ENCODE measurements around the gene C9orf50.

The C9orf50 gene

DNA sequence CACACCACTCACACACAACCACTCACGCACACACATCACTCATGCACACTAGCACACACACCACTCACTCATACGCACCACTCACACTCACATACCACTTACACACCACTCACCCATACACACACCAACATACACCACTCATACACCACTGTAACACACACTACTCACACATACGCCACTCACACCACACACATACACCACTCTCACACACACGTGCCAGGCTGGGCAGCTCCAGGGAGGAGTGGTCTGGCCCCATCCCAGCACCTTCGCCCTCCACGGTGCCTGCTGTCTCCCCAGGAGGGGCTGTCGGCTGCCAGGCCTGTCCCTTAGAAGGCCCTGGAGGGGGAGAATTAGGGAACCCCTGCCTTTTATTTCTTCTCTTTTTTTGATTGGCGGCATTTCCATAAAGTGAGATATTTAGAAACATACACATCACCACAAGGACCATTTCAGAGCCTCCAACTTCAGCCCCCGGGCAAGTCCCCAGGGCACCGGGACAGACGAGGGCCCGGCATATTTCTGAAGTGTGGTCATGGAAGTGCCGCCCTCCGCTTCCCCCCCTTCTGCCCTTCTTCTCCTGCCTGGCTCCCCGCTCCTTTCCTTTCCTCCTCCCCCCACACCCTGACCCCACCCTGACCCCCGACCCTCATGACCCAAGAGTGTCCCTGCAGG, 27.3 kb upstream of the C9orf50 start:
- TF ChIP-seq, protein P1, sequence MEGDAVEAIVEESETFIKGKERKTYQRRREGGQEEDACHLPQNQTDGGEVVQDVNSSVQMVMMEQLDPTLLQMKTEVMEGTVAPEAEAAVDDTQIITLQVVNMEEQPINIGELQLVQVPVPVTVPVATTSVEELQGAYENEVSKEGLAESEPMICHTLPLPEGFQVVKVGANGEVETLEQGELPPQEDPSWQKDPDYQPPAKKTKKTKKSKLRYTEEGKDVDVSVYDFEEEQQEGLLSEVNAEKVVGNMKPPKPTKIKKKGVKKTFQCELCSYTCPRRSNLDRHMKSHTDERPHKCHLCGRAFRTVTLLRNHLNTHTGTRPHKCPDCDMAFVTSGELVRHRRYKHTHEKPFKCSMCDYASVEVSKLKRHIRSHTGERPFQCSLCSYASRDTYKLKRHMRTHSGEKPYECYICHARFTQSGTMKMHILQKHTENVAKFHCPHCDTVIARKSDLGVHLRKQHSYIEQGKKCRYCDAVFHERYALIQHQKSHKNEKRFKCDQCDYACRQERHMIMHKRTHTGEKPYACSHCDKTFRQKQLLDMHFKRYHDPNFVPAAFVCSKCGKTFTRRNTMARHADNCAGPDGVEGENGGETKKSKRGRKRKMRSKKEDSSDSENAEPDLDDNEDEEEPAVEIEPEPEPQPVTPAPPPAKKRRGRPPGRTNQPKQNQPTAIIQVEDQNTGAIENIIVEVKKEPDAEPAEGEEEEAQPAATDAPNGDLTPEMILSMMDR (conservative IDR thresholded peaks at IDR 0.05; ENCODE audit: low read depth, low read length), result no peak
- no peak for DNase-seq (ENCODE audit: low read depth)
- no peak overlapping the region for H3K4me3 ChIP-seq (ENCODE audit: low read length)

DNA sequence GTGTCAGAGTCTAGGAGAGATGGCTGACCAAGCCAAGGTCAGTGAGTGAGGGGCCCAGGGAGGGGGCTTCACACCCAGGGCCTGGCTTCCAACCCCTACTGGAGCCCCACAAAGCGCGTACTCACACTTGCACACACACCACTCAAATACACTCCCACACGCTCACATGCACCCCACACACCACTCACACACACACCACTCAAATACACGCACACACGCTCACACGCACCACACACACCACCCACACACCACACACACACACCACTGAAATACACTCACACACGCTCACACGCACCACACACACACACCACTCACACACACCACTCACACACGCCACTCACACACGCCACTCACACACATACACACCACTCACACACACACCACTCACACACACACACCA, 26.7 kb upstream of the C9orf50 start:
- DNase-seq (ENCODE audit: low read depth), result no peak
- TF ChIP-seq, protein P1 (conservative IDR thresholded peaks at IDR 0.05; ENCODE audit: low read depth, low read length), result no peak
- no peak overlapping the region for H3K4me3 ChIP-seq (ENCODE audit: low read length)

DNA sequence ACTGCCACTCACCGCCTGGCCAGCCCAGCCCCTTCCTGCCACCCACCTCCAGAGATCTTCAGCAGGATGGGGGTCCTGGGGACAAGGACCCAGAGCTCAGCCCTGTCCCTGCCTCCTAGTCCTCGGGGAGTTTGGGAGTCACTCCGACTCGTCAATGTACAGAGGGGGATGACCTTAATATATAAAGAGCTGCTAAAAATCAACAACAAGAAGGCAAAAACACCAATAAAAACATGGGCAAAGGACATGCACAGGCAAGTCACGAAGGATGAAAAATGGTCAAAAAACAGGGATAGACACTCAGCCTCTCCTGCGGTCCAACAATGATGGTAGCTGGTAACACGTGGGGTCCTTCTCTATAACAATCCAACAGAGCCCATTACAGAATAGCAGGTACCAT, 25.8 kb upstream of the C9orf50 start:
- H3K4me3 ChIP-seq (ENCODE audit: low read length), result no peak overlapping the region
- no peak for DNase-seq (ENCODE audit: low read depth)
- TF ChIP-seq, protein P1 (conservative IDR thresholded peaks at IDR 0.05; ENCODE audit: low read depth, low read length), result no peak

DNA sequence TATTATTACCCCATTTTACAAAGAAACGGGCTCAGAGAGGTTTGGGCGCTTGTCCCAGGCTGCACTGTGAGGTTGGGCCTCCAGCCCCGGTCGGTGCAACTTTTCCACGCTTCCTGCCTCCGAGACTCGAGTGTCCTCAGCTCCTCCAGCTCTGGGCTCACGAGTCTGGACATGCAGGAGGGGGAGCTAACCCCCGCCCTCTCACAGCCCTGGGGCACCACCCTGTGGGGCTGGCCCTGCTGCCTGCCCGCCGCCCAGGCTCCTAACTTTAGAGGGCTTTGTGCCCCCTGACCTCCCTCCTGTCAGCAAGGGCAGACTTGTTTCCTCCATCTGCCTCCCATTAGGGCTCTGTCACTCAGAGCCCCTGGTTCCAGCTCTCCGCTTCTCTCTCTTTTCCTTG, 25.4 kb upstream of the C9orf50 start:
- TF ChIP-seq, protein P1 (conservative IDR thresholded peaks at IDR 0.05; ENCODE audit: low read depth, low read length), result no peak

DNA sequence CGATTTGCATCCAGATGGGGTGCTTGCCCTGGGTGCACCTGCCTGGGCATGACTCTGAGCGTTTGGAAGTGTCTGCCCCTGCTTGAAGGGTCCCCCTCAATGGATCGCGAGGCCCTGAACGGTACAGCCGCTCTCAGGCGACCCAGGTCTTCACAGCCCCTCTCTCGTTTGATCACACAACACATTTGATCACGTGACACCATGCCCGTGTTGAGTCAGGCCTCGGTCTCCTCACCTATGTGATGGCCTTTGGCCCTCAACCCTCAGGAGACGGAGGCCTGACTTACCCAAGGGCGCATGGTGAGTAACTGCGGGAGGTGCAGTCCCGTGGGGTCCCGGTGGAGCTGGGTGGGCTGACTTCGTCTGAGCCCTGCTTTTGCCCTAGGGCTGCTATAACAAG, 24.0 kb upstream of the C9orf50 start:
- no peak overlapping the region for H3K4me3 ChIP-seq (ENCODE audit: low read length)
- TF ChIP-seq, protein P1 (conservative IDR thresholded peaks at IDR 0.05; ENCODE audit: low read depth, low read length), result no peak
- DNase-seq (ENCODE audit: low read depth), result no peak

More for the DNA sequence above, 25.4 kb upstream of the C9orf50 start:
- no peak for DNase-seq (ENCODE audit: low read depth)
- H3K4me3 ChIP-seq (ENCODE audit: low read length), result no peak overlapping the region

DNA sequence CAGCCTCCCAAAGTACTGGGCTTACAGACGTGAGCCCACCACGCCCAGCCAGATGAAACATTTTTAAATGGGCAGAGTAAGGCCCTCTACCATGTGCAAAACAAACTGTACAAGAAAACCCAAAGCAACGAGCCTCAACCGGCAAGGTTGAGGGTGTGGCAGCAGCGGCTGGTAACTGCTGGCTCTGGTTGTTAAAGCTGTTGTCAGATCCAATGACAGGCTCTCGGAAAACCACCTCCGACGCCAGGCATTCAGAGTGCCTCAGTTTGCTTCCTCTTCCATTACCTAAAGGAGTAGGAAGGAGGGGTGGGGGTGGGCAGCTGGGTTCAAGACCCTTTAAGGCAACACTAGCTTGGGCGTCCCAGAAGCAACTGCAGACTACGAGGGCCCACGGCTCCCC, 23.5 kb upstream of the C9orf50 start:
- TF ChIP-seq, protein P1 (conservative IDR thresholded peaks at IDR 0.05; ENCODE audit: low read depth, low read length), result no peak

DNA sequence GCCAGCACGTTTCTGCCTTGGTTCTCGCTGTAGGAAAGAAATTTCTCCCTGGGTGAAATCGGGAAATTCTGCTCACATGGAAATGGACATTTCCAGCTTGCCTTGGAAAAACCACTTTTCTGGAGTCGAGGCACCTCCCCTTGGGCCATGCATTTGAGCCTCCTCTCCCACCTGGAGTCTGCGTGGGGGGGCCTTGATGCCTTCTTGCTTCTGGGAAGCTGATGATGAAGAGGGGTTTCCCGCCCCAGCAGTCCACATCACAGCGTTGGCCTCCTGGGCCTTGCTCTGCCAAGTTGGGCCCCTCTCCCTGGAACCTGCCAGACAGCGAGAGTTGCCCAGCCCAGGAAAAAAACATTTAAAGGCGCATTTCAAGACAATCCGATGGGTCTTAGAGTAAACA, 22.8 kb upstream of the C9orf50 start:
- DNase-seq (ENCODE audit: low read depth), result no peak
- TF ChIP-seq, protein P1 (conservative IDR thresholded peaks at IDR 0.05; ENCODE audit: low read depth, low read length), result no peak
- H3K4me3 ChIP-seq (ENCODE audit: low read length), result no peak overlapping the region

More for the DNA sequence above, 23.5 kb upstream of the C9orf50 start:
- no peak overlapping the region for H3K4me3 ChIP-seq (ENCODE audit: low read length)
- DNase-seq (ENCODE audit: low read depth), result no peak
